Endothelial cell of hepatic sinusoid (primary cell): ENCODE results near the gene LCMT1.

Experiments
- in situ Hi-C: cut with HindIII; loops from 2 replicates; pipeline ENCODE4 v1.10.0; 2017; ENCODE audit warnings: low sequenced_read_pairs

Gene LCMT1

DNA sequence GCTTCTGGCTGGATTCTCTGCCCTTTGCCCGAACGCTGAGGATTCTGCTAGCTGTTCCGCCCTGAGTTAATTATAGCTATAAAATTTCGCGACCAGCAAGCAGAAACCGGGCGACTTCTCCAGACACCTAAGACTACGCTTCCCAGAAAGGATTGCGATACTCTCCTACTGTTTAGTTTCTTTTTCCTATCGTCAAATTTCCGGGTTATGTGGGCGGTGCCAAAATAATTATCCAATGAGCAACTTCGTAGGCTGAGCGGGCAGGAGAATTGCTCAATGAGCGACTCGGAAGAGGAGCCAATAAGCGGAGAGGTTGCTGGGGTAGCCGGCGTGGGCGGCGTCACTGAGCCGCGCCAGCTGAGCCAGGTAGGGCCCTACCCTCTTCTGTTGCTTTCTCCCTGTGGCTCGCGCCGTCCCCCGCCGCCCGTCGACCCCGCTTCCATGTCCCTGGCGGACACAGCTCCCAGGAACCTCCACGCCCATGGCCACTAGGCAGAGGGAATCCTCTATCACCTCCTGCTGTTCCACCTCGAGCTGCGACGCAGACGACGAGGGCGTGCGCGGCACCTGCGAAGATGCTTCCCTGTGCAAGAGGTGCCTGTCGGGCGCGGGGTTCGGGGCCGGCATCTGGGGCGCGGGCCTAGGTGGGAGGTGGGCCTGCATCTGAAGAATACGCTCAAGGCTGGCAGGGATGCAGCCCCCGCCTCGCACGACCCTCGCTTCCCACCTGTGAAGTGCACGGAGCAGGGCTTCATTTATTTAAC lies at the start of gene LCMT1:
TSS of gene LCMT1 (plus strand) at position 340 of the 764 bp plus-strand sequence. CDS start at position 482, 142 bp downstream.
- in situ Hi-C loops = no loop called here

DNA sequence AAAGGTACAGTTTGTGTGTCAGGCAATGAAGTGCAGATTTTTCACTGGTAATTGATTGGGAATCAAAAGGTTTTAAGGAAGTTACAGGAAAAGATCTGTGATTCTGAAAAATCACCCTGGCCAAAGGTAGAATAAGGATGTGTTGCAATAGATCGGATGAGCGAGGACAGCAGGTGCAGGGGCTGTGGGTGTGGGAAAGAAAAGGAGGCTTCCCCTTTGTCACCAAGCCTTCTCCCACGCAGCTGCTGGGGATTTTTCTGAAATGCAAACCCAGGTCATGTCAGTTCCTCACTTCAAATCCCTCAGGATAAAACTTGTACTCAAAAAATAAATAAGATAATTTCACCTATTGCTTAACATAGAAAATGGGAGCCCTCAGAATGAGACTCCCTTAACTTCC lies 48.4 kb upstream of the LCMT1 start:
- in situ Hi-C loops = loop anchor here (5.0 kb wide), 1 partner anchor 94 kb away; no protein-coding TSS in a partner anchor

DNA sequence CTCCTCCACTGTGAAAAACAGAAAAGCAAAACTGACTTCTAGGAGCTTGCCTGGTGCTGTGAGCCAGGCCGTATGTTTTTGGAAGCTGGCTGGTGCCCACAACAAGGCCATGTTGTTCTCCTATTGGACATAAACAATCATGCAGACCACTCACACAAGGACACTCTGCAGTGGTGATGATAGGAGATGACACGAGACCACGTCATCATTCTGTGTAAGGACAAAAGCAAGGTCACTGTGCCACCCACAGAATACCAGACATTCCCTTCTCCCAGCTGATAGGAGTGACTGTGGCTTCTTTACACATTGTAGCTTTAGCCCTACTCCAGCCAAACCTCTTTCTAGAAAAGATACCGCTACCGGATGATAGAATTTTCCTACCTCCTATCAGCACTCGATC lies 47.7 kb upstream of the LCMT1 start:
- in situ Hi-C loops = loop anchor here (5.0 kb wide), 1 partner anchor 93 kb away; no protein-coding TSS in a partner anchor

DNA sequence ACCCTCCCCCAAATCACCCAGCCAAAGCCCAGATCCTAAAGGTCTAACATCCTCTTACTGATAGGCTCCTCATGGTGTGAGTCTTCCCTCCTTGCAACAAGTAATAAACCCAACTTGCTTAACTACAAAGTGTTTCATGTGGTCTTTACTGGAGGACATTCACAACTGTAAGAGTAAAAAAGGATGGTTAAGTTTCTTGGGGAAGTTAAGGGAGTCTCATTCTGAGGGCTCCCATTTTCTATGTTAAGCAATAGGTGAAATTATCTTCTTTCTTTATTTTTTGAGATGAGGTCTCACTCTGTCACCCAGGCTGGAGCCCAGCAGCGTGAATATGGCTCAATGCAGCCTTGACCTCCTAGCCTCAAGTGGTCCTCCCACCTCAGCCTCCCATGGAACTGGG lies 47.3 kb upstream of the LCMT1 start:
- in situ Hi-C loops = loop anchor here (5.0 kb wide), 1 partner anchor 93 kb away; no protein-coding TSS in a partner anchor

DNA sequence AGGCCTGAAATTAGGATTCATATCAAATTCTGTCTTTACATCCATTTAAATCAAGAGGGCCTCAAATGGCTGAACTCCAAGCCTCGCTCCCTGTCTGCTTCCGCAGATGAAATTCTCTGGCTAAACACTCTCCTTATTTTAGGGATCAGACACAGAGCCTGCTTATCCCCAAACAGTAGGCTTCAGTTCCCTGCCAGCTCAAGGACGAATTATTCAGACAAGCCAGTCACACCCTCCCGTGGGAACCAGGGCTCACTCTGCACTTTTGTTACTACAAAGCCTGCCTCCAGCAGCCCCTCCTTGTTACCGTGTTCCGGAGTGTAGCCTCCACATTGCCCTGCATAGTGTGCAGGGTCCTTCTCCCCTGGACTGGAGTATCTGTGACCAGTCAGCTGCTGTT lies 46.6 kb upstream of the LCMT1 start:
- in situ Hi-C loops = loop anchor here (5.0 kb wide), 1 partner anchor 92 kb away; no protein-coding TSS in a partner anchor

DNA sequence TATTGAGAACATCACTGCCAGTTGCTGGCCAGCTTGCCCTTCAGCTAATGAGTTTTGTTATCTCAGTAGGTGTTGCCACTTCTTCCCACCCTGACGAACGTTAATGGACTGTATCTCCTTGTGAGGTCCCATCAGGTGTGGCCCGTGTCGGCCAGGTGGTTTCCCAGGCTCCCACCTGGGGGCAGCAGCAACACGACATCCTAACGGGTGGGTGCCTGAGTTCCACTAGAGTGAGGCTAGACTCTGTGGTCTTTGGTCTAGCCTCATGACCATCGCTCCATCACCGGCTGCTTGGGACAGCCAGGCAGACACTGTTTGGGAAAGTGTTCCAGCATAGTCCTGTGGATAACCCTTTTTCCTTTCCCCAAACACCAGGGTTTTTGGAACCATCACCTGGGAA lies 45.6 kb upstream of the LCMT1 start:
- in situ Hi-C loops = no loop called here

DNA sequence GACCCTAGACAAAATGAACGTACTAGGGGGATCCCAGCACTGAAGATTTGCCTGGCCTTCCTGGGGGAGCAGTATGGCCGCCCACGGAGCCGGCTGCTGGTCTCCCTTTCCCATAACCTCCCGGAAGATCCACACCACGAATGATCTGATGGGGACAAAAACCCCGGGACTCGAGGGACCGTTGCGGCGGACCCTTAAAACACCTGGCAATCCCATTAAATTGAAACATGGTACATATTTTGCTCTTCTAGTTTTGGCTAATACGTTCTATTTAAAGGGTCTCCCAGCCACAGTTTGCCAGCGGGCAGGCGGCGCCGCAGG lies 45.2 kb upstream of the LCMT1 start:
- in situ Hi-C loops = no loop called here

DNA sequence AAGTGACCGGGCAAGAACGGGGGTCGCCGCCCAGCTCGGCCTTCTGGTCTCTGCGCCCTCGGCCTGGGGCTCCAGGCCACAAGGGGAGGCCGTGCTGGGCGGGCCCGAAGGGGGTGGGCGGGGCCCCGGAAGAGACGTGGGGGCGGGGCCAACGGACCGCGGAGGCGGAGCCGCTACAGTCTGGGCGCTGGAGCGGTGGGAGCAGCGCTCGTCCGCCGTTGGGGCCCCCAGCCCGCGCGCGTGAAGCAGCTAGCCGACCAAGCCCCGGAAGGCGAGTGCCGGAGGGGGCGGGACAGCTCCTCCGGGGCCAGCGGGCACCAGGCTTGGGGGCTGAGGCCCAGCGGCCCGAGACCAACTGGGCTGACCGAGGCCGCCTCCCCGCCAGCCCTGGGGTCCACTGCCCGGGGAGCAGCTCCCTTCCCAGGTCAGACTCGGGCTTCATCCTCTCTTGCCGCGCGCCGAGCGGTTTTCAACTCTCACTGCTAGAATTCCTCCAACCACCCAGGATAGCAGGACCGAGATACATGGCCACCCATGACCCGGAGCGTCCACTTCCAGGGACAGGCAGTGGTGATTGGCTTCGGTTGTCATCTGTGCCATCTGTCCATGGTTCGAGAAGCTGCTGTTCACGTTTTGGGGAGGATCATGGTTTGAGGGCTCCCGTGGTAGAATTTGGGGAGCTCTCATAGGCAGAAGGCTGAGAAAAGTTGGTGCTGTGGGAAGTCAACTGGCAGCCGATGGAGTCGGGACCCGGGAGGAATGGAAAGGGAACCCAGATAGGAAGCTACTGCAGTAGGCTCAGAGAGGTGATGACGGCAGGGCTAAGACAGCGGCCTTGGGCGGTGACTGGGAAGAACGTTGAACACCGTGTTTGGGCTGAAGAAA lies 44.6 kb upstream of the LCMT1 start:
- in situ Hi-C loops = no loop called here

DNA sequence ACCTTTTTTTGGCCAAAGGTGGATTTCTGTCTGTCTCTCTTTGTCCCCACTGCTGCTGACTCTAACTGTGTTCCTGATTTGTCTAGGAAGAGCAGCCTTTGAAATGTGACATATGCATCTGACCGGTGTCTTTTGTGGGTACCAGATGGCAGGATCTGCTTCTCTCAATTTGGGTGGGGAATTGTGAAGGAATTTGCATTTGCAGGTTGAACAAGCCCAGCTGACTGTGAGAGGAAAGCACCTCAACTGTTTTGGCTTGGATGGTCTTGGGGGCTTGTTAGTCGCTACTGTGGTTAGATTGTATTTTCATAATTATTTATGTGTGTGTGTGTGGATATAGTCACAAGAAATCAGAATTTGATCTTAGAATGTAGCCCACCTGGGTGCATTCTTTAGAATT lies 37.7 kb upstream of the LCMT1 start:
- in situ Hi-C loops = no loop called here

DNA sequence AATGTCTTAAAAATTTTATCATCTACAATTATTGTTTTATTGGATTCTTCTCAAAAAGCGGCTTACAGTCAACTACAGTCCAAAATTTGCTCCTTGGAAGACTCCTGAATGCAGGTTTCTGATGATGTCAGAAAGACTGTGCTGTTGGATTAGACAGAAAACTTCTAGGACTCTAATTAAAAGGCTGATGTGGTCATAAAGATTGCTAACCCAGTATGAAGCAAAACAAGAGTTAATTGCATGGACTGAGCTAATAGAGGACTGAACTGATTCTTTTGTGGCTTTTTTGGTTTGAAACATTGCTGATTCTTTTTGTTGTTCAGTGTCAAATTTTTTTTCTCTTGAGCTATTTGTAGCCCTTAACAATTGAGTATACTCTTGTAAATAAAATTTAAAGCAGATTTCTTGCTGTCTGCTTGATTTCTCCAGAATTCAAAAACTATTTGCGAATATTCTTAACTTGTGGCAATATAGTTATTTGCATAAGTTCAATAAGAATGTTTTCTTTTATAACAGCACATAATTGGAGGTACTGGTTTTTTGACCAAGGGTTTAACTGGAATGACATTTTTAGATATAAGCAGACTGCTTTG lies 33.1 kb upstream of the LCMT1 start:
- in situ Hi-C loops = no loop called here

DNA sequence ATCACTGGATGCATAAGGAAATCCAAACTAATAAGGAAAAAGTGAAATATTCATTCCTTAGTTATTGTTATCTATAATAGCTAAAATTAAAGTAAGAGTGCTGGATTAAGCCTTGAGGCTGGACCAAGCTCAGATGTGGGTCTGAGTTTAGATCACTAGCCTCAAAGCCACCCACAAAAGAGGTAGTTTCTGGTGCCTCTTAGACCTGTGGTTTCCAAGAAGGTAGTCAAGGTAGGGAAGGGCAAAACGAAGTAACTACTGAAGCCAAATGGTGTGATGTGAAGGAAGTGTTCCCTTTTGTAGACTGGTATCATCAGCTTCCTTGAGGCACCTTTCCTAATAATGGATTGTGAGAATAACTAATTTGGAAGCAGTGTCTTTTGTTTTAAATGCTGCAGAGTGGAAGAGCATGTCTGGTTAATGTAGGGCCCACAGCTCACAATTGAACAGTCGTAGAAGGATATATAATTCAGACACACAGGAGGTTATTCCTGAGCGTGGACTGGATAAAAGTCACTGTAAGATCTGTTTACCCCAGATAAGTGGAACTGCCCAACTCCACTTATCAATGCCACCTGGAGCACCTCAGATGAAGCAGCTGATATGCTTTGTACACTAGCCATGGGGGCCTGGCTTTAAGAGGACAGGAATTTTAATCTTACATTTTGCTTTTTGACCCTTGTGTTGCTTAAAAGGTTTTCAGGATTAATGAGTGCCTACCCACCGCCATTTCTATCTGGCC lies 31.7 kb upstream of the LCMT1 start:
- in situ Hi-C loops = no loop called here

DNA sequence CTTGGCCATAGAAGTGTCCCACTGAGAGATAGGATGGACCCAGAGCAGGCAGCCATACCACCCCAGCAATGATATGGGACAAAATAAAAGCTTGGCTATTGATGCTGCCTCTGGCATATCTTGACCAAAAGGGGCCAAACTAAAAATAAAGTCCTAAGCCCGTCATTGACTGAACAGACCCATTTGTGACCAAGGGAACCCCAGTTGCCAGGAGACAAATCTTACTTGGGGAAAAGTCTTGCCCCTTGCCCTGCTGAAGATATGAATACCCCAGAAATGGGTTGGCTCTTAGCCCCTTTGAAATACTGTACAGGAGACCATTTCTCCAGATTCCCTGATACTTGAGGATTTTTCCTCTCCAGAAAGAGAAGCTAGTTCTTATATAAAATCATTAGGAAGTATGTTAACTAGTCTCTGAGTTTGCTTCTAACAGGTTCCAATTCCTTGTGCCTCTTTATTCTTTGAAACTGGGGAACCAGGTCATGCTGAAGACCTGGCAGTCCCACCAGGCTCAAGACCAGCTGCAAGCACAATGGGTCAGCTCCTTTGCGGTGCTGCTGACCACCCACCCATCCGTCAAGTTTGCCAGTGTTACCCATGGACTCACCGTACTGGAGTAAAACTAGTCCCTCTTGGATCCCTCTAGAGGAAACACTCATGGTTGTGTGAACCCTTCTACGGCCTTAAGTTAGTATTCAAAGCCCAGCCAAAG lies 31.0 kb upstream of the LCMT1 start:
- in situ Hi-C loops = no loop called here

DNA sequence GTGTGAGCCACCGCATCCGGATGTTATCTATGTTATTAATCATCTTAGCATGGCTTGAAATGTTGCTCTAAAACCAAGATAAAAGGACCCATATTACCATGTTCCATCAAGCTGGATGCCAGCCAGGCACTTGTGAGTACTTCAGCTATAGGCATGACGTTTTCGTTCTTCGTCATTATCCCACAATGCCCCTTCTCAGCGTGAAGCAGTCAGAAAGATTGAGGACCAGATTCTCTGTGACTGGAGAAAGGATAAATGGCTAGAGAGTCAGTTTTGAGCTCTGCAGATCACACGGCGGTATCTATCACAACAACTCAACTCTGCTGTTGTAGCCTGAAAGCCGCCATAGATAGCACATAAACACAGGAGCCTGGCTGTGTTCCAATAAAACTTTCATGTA lies 29.8 kb upstream of the LCMT1 start:
- in situ Hi-C loops = no loop called here

DNA sequence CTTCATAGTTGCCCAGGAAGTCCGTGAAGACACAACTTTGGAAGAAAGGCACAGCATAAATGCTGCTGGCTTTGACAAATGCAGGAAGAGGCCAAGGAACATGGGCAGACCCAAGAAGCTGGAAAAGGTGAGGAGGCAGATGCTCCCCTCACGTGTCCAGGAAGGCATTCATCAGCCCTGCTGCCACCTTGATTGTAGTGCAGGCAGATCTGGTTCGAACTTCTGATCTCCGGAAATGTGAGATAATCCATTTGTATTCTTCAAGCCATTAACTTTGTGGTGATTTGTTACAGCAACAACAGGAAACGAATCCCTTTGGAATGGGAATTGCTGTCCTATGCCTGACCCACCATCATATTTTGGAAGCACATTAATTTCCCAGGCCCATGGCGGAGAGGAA lies 28.5 kb upstream of the LCMT1 start:
- in situ Hi-C loops = no loop called here

DNA sequence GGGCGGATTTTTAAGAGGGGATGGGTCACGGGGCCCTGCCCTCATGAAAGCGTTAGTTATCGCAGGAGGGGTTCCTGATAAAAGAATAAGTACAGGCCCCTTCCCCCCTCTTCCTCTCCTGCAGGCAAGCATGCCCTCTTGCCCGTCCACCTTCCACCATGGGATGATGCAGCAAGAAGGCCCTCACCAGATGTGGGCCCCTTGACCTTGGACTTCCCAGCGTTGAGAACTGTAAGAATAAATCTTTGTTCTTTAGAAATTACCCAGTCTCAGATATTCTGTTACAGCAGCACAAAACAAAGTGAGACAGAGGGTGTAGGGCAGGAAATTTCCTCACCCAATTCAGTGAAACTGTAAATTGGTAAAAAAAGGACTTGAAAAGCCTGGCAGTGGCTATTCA lies 27.8 kb upstream of the LCMT1 start:
- in situ Hi-C loops = no loop called here

DNA sequence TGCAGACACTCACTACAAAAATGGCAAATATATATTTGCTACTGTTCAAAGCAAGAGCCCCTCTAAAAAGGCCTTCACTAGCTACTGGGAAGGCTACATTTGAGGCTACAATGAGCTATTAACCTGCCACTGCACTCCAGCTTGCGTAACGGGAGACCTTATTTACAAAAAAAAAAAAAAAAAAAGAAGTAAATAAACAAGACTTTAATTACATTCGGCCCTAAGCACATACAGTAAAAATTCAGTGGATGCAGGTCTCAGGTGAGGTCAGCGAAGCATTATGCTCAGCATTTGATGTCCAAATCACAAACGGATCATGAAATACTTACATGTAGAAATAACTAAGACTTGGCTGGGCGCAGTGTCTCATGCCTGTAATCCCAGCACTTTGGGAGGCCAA lies 26.7 kb upstream of the LCMT1 start:
- in situ Hi-C loops = loop anchor here (5.0 kb wide), 1 partner anchor 63 kb away; no protein-coding TSS in a partner anchor

DNA sequence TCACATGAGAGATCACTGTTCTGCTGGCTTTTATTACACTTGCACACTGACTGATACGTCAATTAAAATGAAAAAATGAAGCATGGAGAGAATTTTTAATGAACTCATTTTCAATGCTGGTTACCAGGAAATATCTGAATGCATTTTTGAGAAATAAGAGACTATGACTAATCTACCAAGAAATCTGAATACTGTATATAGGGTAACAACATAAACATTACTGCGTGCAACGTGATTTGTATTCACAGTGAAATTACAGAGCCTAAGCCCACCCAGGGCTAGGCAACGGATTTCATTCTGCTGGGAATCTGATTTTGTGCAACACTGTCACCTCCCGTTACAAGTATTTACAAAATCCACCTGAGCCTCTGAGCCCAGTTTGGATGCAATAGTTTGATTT lies 23.8 kb upstream of the LCMT1 start:
- in situ Hi-C loops = loop anchor here (5.0 kb wide), 1 partner anchor 60 kb away; no protein-coding TSS in a partner anchor

DNA sequence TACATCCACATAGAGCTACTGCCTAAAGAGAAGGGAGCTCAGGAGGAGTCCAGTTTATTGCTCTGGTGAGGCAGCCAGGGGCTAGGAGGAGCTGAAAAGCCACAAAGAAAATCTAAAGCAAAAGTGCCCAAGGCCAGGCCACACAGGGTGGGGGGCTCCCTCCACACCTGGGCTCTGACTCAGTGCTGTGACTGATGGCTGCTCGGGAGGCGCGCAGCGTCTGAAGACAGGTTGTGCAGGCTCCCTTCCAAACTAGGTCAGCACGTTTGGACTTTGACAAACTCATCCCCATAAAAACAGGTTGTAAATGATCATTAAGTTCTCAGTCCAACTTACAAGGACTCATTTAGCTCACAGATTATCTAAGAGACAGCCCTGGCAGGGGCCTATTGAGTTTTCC lies 22.2 kb upstream of the LCMT1 start:
- in situ Hi-C loops = loop anchor here (5.0 kb wide), 1 partner anchor 58 kb away; no protein-coding TSS in a partner anchor

DNA sequence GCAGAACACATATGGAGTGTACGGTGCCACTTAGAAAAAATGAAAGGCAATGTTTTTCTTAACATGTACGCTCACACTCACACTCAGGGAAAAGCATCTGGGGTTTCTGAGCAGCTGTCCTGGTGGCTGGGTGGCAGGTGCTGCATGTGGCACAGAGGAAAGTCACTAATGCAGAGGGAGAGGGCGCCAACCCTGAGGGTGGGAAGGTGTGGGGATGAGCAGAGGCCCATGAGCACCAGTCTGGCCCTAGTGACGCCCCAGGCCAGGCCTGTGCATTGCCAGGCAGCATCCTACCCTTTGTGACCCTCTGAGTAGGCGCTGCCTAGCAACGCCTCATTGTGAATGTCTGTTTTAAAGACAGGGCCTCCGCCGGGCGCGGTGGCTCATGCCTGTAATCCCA lies 19.1 kb upstream of the LCMT1 start:
- in situ Hi-C loops = no loop called here
